ENCODE results near the gene ZNF804A. TPM values are rescaled to one million over a fixed set of nuclear protein-coding genes. Genes with fewer than 3 reads are reported as not detected.

Gene ZNF804A
- total RNA-seq, 1 donor: 10.8 TPM

GRCh38 chr2:184579226-184579625 lies 19.1 kb upstream of the ZNF804A start:
- DNase-seq (ENCODE audit: low read depth): no peak
- TF ChIP-seq, protein P1, sequence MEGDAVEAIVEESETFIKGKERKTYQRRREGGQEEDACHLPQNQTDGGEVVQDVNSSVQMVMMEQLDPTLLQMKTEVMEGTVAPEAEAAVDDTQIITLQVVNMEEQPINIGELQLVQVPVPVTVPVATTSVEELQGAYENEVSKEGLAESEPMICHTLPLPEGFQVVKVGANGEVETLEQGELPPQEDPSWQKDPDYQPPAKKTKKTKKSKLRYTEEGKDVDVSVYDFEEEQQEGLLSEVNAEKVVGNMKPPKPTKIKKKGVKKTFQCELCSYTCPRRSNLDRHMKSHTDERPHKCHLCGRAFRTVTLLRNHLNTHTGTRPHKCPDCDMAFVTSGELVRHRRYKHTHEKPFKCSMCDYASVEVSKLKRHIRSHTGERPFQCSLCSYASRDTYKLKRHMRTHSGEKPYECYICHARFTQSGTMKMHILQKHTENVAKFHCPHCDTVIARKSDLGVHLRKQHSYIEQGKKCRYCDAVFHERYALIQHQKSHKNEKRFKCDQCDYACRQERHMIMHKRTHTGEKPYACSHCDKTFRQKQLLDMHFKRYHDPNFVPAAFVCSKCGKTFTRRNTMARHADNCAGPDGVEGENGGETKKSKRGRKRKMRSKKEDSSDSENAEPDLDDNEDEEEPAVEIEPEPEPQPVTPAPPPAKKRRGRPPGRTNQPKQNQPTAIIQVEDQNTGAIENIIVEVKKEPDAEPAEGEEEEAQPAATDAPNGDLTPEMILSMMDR (IDR thresholded peaks at IDR 0.05; ENCODE audit: insufficient read depth, low read depth, low read length): no peak
- no peak overlapping the region for H3K4me3 ChIP-seq (ENCODE audit: low read depth, low read length)

DNA sequence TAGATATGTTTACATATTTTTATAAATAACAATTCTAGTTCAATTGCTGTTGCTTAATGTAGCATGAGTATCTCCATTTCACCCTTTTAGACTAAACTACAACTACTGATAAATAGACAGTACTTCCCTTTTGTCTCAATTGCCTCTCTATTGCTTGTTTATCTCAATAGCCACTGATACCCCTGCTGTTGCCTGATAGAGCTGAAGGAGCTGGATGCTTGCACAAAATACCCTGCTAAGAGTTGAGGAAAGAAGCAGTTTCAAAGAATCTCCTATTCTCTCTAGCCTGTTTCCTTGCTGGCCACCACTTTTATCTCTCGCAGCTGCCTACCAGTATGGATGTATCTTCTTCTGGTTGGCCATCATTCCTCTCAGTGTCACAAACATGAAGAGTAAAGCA lies 16.9 kb upstream of the ZNF804A start:
- H3K4me3 ChIP-seq (ENCODE audit: low read depth, low read length): no peak overlapping the region
- DNase-seq (ENCODE audit: low read depth): no peak
- TF ChIP-seq, protein P1 (IDR thresholded peaks at IDR 0.05; ENCODE audit: insufficient read depth, low read depth, low read length): no peak

GRCh38 chr2:184589261-184589660 lies 9.1 kb upstream of the ZNF804A start:
- TF ChIP-seq, protein P1 (IDR thresholded peaks at IDR 0.05; ENCODE audit: insufficient read depth, low read depth, low read length): no peak
- no peak for DNase-seq (ENCODE audit: low read depth)

DNA sequence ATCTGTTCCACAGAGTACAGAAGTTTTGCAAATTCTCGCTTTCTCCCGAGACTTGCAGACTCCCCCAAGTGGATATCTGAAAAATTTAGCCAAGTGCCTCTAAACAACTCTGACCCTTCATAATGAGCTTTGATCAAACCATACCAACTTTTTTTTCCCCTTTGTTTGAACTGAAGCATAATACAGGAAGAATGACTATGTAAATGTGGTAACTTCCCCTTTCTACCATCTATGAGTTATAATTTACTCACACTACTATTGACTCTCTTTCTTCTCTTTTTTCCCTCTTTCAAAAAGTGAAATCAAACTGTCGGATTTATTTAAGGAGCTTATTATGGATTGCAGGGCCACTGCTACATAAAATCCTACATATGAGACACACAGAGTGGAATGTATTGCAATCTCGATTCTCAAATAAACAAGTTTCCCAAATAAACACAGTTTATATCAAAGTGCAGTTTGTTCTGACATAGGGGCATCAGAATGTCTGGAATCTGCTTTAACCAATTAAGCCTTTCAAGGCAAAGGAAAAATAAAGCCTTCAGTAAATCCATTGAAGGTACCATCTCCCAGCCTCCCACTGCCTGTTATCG lies 1.4 kb upstream of the ZNF804A start:
- H3K4me3 ChIP-seq (ENCODE audit: low read depth, low read length): peak overlapping the region; percentile 59
- TF ChIP-seq, protein P1 (IDR thresholded peaks at IDR 0.05; ENCODE audit: insufficient read depth, low read depth, low read length): no peak
- peak; percentile 58 for DNase-seq (ENCODE audit: low read depth)

More at GRCh38 chr2:184589261-184589660, 9.1 kb upstream of the ZNF804A start:
- no peak overlapping the region for H3K4me3 ChIP-seq (ENCODE audit: low read depth, low read length)

DNA sequence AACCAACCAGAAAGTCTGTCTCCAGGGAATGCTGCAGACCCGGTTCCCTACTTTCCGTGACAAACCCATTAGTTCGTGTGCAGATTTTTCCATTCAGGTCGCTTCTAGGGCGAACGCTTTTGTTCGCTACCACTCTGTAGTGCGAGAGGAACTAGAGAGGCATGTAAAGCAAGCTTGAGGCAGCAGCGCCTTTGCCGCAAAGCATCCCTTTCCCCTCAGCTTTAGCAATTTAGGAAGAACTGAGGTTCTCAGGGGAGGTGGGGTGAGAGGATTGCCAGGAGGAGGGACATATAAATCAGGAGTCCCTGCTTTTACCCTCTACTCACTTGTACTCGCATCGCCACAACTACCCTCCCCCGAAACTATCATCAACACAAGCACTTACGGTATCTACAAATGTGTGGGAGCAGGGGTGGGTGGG lies 748 bp upstream of the ZNF804A start:
- TF ChIP-seq, protein P1 (IDR thresholded peaks at IDR 0.05; ENCODE audit: insufficient read depth, low read depth, low read length): no peak
- H3K4me3 ChIP-seq (ENCODE audit: low read depth, low read length): peak overlapping the region; percentile 59
- DNase-seq (ENCODE audit: low read depth): peak; percentile 46

- TF ChIP-seq, protein P1 (IDR thresholded peaks at IDR 0.05; ENCODE audit: insufficient read depth, low read depth, low read length): no peak
- peak overlapping the region; percentile 59 for H3K4me3 ChIP-seq (ENCODE audit: low read depth, low read length)
- no peak for DNase-seq (ENCODE audit: low read depth)
These were observed 370 bp upstream of the ZNF804A start for GRCh38 chr2:184598002-184598315.

Data from fibroblast of villous mesenchyme (primary cell).